ENCODE data around the gene ZNF157. TPM values are rescaled to one million over a fixed set of nuclear protein-coding genes. Genes with fewer than 3 reads are reported as not detected.

Gene ZNF157
- total and polyA plus RNA-seq, 2 of the 8 experiments (the other 6 are each of a cell fraction or from before 2014, with no cell fraction given): 0.67 to 2.2 TPM

- Histone ChIP-seq H2AK5ac (ENCODE audit: low read depth, low read length) (no peak overlapping the region), H3K4ac (replicated peaks; ENCODE audit: insufficient read length, low read depth, low read length) (no peak overlapping the region), H3K79me2 (ENCODE audit: control insufficient read depth in 1 of 2, insufficient read depth in 2 of 2, low read length in 2 of 2) (no peaks in the 10 kb centered on the region), H2BK15ac (ENCODE audit: low read length) (no peak overlapping the region), H4K5ac (ENCODE audit: insufficient read length, low read depth, low read length) (no peak overlapping the region), H2BK5ac (ENCODE audit: low read depth, low read length) (no peak overlapping the region), H4K20me1 (replicated peaks in 1 of 2; ENCODE audit: control insufficient read depth in 1 of 2, insufficient read depth in 2 of 2, low read length in 2 of 2) (no peaks in the 10 kb centered on the region), H3K23me2 (ENCODE audit: low read depth, low read length) (no peaks in the 10 kb centered on the region), H3K27me3 (replicated peaks in 1 of 4; ENCODE audit: control insufficient read depth in 3 of 4, extremely low read depth in 1 of 4, insufficient read depth in 3 of 4, low read length in 3 of 4) (no peaks in the 10 kb centered on the region), H3K14ac (ENCODE audit: insufficient read length) (no peak overlapping the region), H2BK12ac (ENCODE audit: low read depth, low read length) (no peak overlapping the region), H2BK20ac (ENCODE audit: low read length) (no peak overlapping the region), H4K8ac (ENCODE audit: extremely low read depth, insufficient read depth, low read length) (no peak overlapping the region), H3K36me3 (ENCODE audit: control insufficient read depth in 2 of 4, insufficient read depth in 4 of 4, low read length in 3 of 4) (peaks cover 5 to 29% (median 9%) of the 10 kb centered on the region in 4 experiments; a peak in 6 of 8 replicates), H3K4me1 (replicated peaks in 1 of 4; ENCODE audit: control insufficient read depth in 3 of 4, insufficient read depth in 4 of 4, low read length in 3 of 4) (no peaks in the 10 kb centered on the region), H3K56ac (replicated peaks; ENCODE audit: insufficient read length, low read depth, low read length) (no peak overlapping the region), H3K79me1 (ENCODE audit: low read depth, low read length) (no peaks in the 10 kb centered on the region), H2BK120ac (replicated peaks; ENCODE audit: low read depth, low read length) (no peak overlapping the region), H3K18ac (ENCODE audit: extremely low read depth, low read length) (no peak overlapping the region), H3K27ac (ENCODE audit: low read depth, low read length) (no peak overlapping the region), H3K4me3 (ENCODE audit: extremely low read depth in 1 of 4, insufficient read depth in 2 of 4, low read depth in 3 of 4, low read length in 4 of 4) (no peak overlapping the region), H3K9ac (replicated peaks in 1 of 4; ENCODE audit: extremely low read depth in 1 of 4, low read depth in 3 of 4, low read length in 3 of 4) (no peak overlapping the region), H2AFZ (ENCODE audit: low read length) (no peak overlapping the region), H3K9me3 (ENCODE audit: insufficient read depth in 2 of 2, low read depth in 1 of 2, low read length in 1 of 2) (peaks cover 25 to 35% of the 10 kb centered on the region in 2 experiments), H3K23ac (ENCODE audit: insufficient read length) (no peak overlapping the region), H4K91ac (replicated peaks; ENCODE audit: insufficient read length, low read length) (no peak overlapping the region), H3K4me2 (ENCODE audit: insufficient read depth in 1 of 2, low read depth in 2 of 2, low read length in 2 of 2) (no peak overlapping the region)
- POLR2A ChIA-PET (ENCODE audit: partially characterized antibody): no interaction called here
- TF ChIP-seq USF2 (IDR thresholded peaks at IDR 0.05; ENCODE audit: low read length) (no peak), ZNF274 (IDR thresholded peaks at IDR 0.05; ENCODE audit: borderline replicate concordance, extremely low read depth, low read length) (peak; percentile 59; the same call in 1 of the 2 replicates), POLR2AphosphoS5 (IDR thresholded peaks at IDR 0.05; ENCODE audit: low read depth, low read length) (no peak)
- 92% methylated on average over 6 of the region's 6 CpGs; no CpG with 5 or more reads in 1 of the 2 experiments for WGBS, 2 experiments (ENCODE audit: extremely low coverage in 1 of 2, insufficient coverage in 1 of 2, insufficient read length in 1 of 2, insufficient replicate concordance in 2 of 2, low coverage in 1 of 2, low lambda C conversion rate in 2 of 2, missing lambda C conversion rate in 1 of 2)
- CTCF ChIA-PET (ENCODE audit: partially characterized antibody): no interaction called here
- FAIRE-seq (peak; percentile 24), DNase-seq (ENCODE audit: low read depth in 1 of 2, low spot score in 2 of 2) (no peak)
Measured at GRCh38 chrX:47448165-47448806, 77.9 kb downstream of the ZNF157 start.
